ENCODE measurements around the gene SCYL3.

- TF ChIP-seq CTCF (IDR thresholded peaks at IDR 0.05) = no peak
- no peak for TF ChIP-seq POLR2A (IDR thresholded peaks at IDR 0.05)
These were observed 48.6 kb downstream of the SCYL3 start for GRCh38 chr1:169844941-169845608.
